ENCODE measurements around the gene SLC34A1. TPM values are rescaled to one million over a fixed set of nuclear protein-coding genes. Genes with fewer than 3 reads are reported as not detected.

The SLC34A1 gene
- total and polyA plus RNA-seq, 9 donors = not detected

DNA sequence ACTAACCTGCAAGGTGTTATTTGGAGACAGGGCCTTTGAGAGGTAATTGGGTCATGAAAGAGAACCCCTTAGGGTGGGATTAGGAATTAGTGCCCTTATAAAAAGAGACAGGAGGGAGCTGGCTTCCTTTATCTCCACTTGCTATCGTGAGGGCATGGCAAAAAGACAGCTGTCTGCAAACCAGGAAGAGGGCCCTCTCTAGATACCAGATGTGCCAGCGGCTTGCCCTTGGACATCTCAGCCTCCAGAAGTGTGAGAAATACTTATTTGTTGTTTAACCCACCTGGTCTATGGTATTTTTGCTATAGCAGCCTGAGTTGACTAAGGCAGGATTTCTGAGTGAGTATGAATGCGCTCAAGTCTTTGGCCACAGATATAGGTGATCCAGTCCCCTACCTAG, 27.5 kb upstream of the SLC34A1 start:
- Histone ChIP-seq H3K4me3 (no peak overlapping the region), H3K27me3 (no peaks in the 10 kb centered on the region), H3K9me3 (no peaks in the 10 kb centered on the region), H3K27ac (no peak overlapping the region), H3K4me1 (ENCODE audit: insufficient read depth) (peaks cover 3% of the 10 kb centered on the region), H3K36me3 (no peaks in the 10 kb centered on the region)
- 56 to 64% (median 62%) methylated on average over 3 of the region's 3 CpGs for WGBS, 3 donors
- DNase-seq = no peak
- intact Hi-C loops (cut with DNase I) = no loop called here
- TF ChIP-seq EP300 (IDR thresholded peaks at IDR 0.05) = no peak
- TF ChIP-seq POLR2A (IDR thresholded peaks at IDR 0.05) = no peak
- TF ChIP-seq, protein P1, sequence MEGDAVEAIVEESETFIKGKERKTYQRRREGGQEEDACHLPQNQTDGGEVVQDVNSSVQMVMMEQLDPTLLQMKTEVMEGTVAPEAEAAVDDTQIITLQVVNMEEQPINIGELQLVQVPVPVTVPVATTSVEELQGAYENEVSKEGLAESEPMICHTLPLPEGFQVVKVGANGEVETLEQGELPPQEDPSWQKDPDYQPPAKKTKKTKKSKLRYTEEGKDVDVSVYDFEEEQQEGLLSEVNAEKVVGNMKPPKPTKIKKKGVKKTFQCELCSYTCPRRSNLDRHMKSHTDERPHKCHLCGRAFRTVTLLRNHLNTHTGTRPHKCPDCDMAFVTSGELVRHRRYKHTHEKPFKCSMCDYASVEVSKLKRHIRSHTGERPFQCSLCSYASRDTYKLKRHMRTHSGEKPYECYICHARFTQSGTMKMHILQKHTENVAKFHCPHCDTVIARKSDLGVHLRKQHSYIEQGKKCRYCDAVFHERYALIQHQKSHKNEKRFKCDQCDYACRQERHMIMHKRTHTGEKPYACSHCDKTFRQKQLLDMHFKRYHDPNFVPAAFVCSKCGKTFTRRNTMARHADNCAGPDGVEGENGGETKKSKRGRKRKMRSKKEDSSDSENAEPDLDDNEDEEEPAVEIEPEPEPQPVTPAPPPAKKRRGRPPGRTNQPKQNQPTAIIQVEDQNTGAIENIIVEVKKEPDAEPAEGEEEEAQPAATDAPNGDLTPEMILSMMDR (IDR thresholded peaks at IDR 0.05) = no peak

DNA sequence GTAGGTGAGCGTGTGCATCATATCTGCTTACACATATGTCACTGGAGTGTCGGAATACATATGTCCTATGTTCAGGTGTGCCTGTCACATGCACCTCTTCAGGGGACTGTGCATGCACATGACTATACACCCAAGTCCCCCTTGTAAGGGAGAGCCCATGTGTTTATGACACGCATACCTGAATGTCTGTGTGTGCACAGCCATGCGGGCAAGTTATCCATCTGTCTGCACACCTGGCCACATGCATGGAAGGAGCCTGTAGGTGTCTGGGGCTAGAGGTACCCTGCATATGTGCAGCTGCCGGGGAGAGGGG, 27.1 kb upstream of the SLC34A1 start:
- WGBS, 3 donors = 79 to 82% (median 80%) methylated on average over 5 of the region's 5 CpGs
- no peak for DNase-seq
- Histone ChIP-seq H3K27ac (no peak overlapping the region), H3K4me3 (no peak overlapping the region), H3K4me1 (ENCODE audit: insufficient read depth) (peaks cover 1% of the 10 kb centered on the region), H3K36me3 (no peaks in the 10 kb centered on the region), H3K27me3 (no peaks in the 10 kb centered on the region), H3K9me3 (no peaks in the 10 kb centered on the region)
- intact Hi-C loops (cut with DNase I) = no loop called here
- TF ChIP-seq, protein P1 (IDR thresholded peaks at IDR 0.05) = no peak
- TF ChIP-seq POLR2A (IDR thresholded peaks at IDR 0.05) (no peak), EP300 (IDR thresholded peaks at IDR 0.05) (no peak)

DNA sequence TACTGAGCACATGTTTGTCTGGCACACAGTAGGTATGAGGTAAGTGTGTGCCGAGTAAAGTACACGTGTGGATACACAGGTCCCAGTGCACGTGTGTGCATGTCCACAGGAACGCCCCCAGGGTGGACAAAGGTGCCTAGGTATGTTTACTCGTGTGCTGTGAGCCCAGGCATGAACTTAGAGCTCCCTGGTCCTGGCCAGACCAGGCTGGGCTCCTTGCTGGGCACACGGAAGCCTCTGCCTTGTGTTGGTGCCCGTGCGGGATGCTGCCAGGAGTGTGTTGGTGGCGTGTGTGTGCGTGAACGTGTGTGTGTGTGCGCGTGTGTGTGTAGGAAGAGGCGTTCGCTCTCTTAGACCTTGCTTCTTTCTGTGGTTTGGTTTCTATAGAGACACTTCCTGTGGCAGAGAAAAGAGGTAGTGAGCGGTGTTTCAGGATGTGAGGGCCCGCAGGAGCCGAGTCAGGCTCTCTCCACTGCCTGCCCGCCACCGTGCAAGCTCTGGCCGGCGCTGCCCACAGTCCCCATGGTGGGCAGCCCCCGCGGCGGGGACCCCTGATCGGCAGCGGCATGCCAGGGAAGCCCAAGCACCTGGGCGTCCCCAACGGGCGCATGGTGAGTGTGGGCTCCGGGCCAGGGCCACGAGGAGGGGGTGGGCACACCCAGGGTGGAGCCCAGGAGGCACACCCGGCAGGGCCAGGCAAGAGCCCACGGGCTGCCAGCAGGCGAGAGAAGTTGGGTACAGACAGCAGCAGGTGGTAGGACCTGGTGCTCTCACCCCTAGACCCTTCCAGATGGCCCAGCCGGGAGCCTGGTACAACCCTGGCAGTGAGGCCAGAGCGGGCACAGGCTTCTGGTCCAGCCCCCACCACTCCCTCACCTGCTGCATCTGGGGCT, 26.5 kb upstream of the SLC34A1 start, which contains the start of gene RGS14:
Gene RGS14 (plus strand): TSS at position 466 of the 893 bp plus-strand sequence. CDS start 101 bp downstream, at position 567.
- no peak for TF ChIP-seq EP300 (IDR thresholded peaks at IDR 0.05)
- H3K9me3 ChIP-seq = no peaks in the 10 kb centered on the region
- intact Hi-C loops (cut with DNase I) = no loop called here
- no peaks in the 10 kb centered on the region for H3K4me1 ChIP-seq (ENCODE audit: insufficient read depth)
- 48 to 57% (median 52%) methylated on average over 30 to 37 of the region's 37 CpGs for WGBS, 3 donors
- H3K27me3 ChIP-seq = no peaks in the 10 kb centered on the region
- no peak within 1 kb of the TSS for H3K27ac ChIP-seq
- no peaks in the 10 kb centered on the region for H3K36me3 ChIP-seq
- DNase-seq = no peak
- H3K4me3 ChIP-seq = peak within 1 kb of the TSS; percentile 18

DNA sequence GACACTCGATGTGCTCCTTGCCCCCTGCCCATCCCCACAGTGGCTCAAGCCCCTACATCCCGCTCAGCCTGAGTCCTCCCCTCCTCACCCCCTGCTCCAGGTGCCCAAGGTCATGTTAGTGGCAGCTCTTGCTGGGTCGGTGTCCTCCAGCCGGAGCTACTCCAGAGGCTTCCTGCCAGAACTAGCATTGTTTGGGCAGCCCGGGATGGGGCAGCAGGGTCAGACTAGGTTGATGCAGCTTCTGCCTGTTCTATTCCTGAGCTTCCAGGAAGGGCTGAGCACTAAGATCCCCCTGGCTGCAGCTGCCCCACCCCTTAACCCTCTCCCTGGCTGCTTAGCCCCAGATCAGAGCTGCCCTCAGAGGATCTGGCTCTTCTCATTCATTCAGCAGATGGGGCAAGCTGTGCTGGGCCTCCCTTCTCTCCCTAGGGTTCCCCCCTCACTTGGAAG, 25.8 kb upstream of the SLC34A1 start:
- H3K9me3 ChIP-seq = no peaks in the 10 kb centered on the region
- TF ChIP-seq, protein P1 (IDR thresholded peaks at IDR 0.05) = no peak
- no peak for TF ChIP-seq EP300 (IDR thresholded peaks at IDR 0.05)
- no peak for TF ChIP-seq POLR2A (IDR thresholded peaks at IDR 0.05)
- DNase-seq = no peak
- peak overlapping the region; percentile 18 for H3K4me3 ChIP-seq
- intact Hi-C loops (cut with DNase I) = no loop called here
- WGBS, 3 donors = 32 to 39% (median 36%) methylated on average over 4 to 5 of the region's 5 CpGs
- H3K27me3 ChIP-seq = no peaks in the 10 kb centered on the region
- H3K4me1 ChIP-seq (ENCODE audit: insufficient read depth) = peaks cover 2% of the 10 kb centered on the region
- H3K27ac ChIP-seq = no peak overlapping the region
- no peaks in the 10 kb centered on the region for H3K36me3 ChIP-seq

DNA sequence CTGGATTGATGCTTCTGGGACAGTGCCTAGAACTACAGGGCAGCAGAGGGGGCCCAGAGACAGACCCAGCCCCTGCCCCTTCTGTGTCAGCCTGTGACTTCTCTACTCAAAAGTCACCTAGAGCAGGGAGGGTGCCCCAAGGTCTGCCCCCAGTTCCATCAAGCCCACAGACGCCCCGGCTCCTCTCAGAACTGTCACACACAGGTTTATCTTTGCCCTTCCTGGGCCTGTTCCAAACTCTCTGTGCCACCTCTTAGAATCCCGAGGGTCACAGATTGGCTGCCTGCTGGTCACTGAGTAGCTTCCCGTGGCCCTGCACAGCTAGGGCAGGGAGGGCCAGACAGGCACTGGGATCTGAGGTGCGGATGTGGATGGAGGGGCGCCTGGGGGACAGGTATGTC, 24.8 kb upstream of the SLC34A1 start:
- Histone ChIP-seq H3K27me3 (no peaks in the 10 kb centered on the region), H3K4me1 (ENCODE audit: insufficient read depth) (peaks cover 2% of the 10 kb centered on the region), H3K27ac (no peak overlapping the region), H3K36me3 (no peaks in the 10 kb centered on the region), H3K4me3 (no peak overlapping the region), H3K9me3 (no peaks in the 10 kb centered on the region)
- DNase-seq = no peak
- intact Hi-C loops (cut with DNase I) = no loop called here
- TF ChIP-seq, protein P1 (IDR thresholded peaks at IDR 0.05) = no peak
- TF ChIP-seq POLR2A (IDR thresholded peaks at IDR 0.05) = no peak
- no peak for TF ChIP-seq EP300 (IDR thresholded peaks at IDR 0.05)
- 63 to 91% (median 67%) methylated on average over 6 of the region's 6 CpGs for WGBS, 3 donors
